Fibroblast of upper back skin (primary cell): Measurements from ENCODE around the gene CCSER1.

Experiments used
- DNase-seq: peaks from one replicate; pipeline ENCODE4 v3.0.0-alpha.2; 2013

The CCSER1 gene

DNA sequence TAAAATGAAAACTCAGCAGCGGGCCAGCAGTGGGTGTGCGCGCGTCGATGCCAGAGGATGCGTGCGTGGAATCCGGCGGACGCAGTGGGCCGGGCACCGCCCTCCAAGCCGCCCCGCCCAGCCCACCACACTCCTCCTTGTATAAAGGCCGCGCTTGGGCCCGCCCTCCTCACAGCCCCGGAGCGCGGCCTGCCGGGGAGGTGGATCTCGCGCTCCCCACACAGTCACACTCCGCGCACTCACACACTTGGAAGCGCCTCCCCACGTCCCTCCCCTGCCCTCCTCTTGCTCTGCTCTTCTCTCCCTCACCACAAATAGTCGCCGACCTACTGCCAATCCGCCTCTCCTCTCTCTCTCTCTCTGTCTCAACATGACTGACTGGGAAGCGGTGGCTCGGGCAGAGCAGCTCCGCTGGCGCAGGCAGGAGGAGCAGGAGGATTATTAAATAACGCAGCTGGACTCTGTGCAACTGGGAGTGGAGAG, at the start of gene CCSER1:
Gene CCSER1 (plus strand): TSS at position 172 of the 483 bp plus-strand sequence.
- peak; percentile 8 for DNase-seq

DNA sequence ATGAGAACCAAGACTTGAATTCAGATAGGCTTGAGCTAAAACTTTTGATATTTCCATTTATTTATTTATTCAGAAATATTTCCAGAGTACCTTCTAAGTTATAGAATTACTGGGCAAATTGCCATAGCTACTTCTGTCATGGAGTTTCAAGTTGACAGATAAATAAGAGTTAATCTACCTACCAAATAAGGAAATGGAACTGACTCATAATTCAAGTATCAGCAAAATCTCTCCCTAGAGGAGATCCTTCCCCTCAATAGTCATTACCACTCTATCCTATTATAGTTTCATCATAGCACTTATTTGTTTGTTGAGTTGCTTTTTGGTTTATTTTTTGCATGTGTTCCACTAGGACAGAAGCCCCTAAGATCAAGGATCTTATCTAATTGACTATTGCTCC, 48.8 kb upstream of the CCSER1 start:
- no peak for DNase-seq

DNA sequence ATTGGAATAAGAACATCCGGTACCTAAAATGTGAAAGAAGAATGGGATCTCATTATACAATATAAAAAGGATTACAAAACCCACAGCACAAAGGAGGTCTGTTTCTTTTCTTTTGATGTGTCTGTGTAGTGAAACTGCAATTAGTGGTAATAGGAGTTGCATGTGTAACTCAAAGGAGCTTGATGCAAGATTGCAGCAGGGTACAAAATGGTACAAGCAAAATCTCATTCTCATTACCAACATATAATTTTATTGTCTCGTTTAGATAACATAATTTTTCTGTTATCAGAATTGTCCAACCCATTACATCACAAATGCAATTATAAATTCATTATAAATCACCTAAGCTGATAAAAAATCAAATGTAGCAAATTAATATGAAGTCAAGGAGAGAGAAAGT, 47.1 kb upstream of the CCSER1 start:
- no peak for DNase-seq

DNA sequence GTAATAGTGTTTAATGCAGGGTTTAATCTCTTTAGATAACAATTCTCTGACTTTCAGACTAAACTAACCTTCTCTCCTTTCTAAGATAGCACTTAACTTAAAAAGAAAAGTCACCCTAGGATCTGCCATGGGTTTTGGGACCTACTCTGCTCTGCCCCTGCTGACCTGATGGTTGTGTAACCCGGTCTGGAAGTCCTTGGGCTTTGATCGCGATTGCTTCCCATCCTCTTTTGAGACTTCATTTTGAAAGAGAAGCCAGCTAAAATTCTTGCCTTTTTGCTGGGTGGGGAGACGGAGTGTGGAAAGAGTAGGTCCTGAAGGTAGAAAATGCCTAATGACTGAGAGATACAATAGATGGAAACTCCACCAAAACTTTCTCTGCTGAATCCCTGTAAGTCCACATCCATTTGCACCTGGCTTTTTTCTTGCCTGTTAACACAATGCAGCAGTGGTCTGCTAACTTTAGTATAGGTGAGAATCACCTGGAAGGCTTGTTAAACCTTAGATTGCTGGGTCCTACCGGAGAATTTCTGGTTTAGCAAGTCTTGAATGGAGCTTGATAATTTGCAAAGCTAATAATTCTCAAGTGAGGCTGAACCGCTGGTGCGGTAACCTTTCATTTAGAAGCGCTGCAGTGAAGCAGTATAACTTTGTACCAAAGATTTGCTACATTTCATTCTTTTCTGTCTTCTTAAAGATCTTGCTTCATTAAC, 45.6 kb upstream of the CCSER1 start:
- DNase-seq, result no peak

DNA sequence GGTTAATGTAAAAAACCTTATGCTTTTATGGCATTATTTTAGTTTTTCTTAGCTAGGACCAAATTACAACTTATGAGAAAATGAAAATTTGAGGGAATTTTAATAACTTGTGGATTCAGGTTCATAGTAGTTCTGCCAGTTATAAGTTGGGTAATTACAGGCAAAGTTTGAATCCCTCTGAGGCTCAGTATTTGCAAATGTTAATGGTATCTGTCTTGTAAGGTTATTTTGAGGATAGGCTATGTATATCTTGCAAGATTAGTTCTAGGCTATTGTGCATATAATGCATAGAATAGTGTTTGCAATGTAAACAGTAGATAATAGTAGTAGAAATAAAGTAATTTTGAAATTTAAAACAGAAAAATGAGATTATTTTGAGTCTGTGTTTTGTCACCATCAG, 44.7 kb upstream of the CCSER1 start:
- no peak for DNase-seq

DNA sequence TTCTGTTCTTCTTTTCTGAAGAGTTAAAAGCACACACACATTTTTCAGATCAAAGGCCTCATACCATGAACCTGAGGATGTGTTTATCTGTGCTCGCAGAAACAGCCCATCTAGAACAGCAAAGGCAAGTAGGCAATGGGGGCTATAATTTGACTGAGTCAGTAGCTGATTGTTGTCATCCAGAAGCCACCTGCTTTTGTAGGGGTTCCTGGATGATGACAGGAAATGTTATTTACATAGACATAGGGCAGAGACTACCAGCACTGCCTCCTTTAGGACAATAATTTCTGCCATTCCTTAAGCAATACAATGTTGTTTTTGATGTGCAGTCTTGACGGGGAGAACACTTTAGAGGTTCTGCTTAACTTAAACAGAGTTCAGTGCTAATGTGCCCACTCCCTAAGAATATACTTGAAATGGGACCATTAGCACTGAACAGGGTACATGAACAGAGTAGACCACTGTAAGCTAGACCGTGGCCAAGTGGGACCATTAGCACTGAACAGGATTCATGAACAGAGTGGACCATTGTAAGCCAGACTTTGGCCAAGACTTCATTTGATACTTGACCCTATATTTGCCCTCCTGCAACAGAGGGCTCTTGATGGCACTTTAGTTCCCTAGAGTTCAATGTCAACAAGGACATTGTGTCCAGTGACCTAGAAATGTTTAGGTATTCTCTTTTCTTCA, 42.8 kb upstream of the CCSER1 start:
- no peak for DNase-seq

DNA sequence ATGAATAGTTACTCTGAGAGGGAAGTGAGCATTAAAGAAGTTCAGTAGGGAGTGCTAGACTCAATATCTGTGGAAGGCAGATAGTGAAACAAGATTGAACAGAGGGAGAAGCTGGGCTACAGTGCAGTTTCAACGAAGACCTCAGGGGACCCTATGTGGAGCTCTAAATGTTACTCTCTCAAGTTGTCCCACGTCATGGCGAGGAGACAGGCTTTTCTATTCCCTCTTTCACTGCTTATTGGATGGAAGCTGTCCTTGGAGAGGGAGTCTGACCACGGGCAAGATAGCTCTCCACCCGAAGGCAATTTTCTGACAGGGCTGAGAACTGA, 42.3 kb upstream of the CCSER1 start:
- DNase-seq, result no peak

DNA sequence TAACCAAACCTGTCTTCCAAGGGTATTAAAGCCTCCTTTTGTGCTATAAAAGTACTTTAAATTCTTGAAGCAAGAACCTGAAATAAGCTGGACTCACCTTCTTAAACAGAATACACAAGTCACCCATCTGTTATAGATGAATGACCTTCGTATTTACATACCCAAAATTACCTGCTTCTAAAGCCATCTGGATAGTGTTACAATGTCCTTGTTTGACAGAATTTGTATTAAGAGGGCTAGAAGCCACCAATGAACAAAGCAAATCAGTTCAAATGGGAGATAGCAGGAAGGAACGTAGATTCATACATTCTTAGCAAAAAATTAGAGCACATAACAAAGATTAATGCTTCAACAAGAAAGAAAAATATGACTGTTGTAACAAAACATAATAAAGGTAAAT, 33.7 kb upstream of the CCSER1 start:
- no peak for DNase-seq

DNA sequence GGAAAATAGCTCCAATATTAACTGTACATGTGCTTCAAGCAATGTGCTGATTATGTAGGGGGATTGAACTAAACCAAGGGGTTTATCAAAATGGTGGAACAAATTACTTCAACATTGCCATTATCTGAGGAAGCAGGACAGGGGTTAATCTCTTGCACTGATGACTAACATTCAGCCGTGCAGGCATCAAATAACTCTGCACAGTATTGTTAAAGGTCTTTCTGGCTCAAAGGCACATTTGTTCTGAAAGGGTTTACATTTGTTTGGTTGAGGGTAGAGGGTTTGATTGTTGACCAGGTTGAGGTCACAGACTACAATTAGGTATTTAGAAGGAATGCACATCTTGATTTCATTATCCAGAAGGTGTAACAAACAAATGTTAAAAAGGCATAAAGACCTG, 32.2 kb upstream of the CCSER1 start:
- no peak for DNase-seq

DNA sequence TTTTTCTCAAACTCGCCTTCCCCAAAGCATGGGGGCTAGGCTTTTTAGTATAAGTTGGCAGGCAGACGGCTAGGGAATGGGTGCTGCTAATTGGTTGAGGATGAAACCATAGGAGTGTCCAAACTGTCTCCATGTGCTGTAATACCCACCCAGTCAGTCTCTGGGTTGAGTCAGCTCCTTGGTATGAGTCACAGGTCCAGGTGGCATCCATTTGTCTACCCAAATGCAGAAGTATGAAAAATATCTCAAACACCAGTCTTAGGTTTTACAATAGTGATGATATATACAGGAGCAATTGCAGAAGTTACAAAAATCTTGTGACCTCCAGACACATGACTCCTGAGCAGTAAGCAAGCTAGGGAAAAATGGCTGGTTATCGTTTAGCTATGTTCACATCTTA, 27.4 kb upstream of the CCSER1 start:
- peak; percentile 1 for DNase-seq

DNA sequence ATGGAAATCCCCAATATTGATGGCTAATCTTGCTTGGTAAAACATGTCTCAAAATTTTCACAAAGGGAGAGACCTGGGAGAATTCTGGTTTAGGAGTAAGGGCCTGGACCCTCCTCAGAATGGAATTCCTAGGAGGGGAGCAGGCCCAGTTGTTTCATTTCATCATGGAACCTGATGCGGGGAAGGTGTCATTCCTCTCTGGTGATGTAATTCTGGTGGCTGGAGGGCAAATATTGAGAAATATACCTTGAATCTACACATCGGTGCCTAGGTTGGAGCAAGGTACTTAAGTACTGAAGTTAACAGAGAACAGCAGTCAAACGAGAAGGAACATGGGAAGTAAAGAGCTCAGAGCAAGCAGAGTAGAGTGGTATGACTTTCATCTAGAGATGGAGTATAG, 23.2 kb upstream of the CCSER1 start:
- DNase-seq, result no peak

DNA sequence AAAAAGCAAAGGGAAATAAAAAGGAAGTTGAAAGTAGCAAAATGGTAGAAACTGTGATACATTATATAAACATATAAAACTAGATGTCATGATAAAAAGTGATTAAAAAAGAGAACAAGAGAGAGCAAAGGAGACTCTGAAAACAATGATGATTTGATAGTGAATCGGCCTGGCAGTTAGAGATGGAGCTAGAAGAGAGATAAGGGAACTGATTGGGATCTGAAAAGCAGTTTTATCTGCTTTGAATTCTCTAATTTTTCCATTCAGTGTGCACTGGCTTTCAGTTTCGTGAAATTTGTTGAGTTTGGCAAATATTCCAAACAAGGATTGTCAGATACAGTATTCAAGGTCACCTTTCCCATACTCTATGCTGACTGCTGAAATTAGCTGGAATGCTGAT, 21.9 kb upstream of the CCSER1 start:
- DNase-seq, result no peak

DNA sequence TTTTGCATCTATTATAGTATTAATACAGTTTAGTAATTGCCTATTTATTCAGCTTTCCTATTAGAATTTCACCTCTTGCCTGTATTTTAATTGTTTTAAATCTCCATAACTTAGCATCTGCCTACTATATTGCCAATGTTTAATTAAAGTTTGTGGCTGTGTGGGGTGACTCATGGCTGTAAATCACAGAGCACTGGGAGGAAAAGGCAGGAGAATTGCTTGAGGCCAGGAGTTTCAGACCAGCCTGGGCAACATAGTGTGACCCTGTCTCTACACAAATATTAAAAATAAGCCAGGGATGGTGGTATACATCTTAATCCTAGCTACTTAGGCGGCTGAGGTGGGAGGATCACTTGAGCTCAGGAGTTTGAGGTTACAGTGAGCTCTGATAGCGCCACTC, 14.5 kb upstream of the CCSER1 start:
- no peak for DNase-seq

DNA sequence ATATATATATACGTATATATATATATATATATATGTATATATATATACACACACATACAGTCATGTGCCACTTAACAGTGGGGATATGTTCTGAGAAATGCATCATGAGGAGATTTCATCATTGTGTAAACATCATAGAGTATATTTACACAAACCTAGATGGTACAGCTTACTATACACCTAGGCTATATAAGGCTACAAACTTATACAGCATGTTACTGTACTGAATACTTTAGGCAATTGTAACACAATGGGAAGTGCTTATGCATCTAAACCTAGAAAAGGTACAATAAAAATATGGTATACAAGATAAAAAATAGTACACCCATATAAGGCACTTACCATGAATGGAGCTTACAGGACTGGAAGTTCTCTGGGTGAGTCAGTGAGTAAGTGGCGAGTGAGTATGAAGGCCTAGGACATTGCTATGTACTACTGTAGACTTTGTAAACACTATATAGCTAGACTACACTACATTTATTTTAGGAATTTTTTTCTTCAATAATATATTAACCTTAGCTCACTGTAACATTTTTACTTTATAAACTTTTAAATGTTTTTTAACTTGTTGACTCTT, 13.2 kb upstream of the CCSER1 start:
- DNase-seq, result no peak

DNA sequence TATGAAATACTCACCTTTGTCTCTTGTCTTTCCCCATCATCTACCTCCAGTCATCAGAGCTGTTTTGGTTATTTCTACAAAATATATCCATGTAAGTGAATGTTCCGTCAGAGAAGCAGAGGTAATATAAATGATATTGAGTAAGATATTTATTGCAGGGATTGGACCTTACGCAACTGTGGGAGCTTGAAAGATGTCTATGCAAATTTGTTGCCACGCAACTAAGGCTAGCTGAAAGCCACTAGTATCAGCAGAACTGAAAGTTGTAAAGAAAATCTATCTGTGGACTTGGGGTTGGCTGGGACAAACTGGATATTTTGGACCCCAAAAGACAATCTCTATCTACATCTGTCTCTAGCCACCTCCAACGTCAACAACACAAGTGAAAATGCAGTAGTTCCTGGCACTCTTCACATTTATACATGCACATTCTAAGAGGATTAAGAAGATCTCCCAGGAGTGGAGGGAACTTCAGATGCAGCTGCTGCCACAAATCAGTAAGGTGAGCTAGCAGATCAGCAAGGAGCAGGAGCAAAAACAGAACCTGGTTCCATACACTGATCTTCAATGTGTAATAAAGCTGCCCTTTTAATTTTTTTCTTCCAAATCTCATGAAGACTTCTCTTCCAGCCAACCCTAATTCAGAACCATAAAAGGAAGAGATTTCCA, 8.5 kb upstream of the CCSER1 start:
- DNase-seq, result no peak

DNA sequence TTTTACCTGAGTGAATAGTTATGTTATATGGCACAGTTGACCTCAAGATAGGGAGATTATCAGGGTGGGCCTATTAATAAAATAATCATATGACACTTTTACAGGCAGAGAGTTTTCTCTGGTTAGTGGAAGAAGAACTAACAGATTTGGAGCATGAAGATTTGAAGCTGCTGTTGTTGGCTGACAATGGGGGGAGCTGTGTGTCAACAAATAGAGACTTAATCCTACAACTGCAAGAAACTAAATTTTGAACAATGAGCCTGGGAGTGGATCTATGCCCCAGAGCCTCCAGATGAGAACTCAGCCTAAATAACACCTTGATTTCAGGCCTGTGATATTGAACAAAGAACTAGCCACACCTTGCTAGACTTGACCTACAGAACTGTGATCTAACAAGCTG, 7.2 kb upstream of the CCSER1 start:
- no peak for DNase-seq

DNA sequence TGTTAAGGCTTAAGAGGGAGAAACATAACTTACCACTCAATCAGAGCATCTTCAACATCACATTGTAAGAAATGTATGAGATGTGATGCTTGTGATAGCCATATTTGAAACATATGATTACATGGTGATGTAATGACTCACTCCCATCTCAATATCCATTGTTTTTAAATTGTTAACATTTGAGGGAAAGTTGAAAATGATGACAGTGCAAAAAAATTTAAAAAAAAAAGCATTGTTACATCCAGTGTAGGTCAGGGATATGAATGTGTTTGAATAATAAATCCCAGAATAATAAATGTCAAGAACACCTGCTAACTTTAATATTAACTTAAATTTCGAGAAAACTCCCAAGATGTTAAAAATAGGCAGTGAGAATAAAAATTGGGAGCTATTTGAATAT, 6.4 kb upstream of the CCSER1 start:
- no peak for DNase-seq

DNA sequence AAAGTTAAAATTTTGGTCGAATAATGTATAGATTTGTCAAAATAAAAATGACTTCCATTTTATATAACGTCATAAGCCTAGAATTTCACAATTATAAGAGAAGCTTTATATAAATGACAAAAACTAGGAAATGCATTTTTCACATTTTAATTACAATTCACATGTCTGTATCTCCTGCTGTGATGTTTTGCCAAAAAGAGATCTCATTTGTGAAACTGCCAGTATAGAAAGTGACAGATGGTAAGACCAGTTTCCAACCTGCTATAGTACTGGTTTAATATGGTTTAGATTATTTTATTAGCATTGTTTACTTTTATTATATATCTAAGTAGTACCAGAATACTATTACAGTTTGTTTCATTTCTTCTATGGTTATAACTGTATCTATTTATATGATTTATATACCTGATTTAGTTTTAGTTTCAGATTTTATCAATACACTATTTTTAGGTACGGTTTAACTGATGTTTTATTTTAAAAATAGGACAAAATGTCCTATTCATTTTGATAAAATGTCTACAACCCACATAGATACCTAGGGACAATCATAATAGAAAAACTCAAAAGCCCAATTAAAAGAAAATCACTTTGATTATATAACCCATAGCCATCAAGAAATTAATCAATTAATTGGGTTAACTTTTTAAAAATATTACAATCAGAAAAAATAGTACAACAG, 5.4 kb upstream of the CCSER1 start:
- no peak for DNase-seq

DNA sequence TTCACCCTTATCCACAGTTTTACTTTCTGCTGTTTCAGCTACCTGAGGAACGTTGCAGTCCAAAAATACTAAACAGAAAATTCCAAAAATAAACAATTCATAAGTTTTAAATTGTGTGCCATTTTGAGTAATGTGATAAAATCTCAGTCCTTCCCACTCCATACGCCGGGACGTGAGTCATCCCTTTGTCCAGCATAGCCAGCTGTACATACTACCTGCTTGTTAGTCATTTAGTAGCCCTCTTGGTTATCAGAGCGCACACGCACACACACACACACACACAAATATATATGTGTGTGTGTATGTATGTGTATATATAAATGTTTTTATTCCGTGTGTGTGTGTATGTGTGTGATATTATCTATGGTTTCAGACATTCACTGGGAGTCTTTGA, 4.8 kb upstream of the CCSER1 start:
- DNase-seq, result no peak

DNA sequence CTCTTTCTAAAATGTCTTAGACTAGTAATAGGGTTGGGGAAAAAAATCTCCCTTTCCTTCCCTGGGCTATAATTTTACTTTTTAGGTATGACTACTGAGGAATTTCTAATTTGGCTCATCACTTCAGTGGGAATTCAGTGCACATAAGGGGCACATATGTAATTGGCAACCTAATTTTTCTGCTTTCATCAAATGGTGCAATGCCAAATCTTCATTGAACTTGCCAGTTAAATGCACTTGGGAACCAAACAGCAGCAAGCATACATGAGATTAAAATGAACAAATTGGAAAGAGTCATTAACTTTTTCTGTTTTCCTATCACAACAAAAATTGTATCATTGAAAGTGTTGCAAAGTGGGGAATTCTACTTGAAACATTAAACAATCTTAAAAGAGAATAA, 2.9 kb upstream of the CCSER1 start:
- DNase-seq, result no peak

DNA sequence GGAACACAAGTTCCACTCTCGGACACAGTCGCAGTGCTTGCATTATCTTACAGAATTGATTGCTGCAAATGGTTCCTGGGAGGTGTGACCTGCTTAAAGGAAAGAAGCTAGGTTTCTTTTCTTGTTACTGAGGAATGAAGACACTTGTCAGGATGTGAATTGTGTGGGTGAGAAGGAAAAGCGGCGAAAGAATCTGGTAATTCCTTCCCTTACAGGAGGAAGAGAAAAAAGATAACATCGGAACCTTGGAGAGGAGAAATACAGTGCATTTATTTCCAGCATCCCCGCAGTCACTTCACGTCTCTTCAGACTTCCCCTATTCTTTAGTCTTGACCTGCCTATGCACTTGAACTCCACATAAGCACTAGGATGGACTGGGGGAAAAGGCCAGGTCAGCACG, 389 bp upstream of the CCSER1 start:
- DNase-seq, result no peak

DNA sequence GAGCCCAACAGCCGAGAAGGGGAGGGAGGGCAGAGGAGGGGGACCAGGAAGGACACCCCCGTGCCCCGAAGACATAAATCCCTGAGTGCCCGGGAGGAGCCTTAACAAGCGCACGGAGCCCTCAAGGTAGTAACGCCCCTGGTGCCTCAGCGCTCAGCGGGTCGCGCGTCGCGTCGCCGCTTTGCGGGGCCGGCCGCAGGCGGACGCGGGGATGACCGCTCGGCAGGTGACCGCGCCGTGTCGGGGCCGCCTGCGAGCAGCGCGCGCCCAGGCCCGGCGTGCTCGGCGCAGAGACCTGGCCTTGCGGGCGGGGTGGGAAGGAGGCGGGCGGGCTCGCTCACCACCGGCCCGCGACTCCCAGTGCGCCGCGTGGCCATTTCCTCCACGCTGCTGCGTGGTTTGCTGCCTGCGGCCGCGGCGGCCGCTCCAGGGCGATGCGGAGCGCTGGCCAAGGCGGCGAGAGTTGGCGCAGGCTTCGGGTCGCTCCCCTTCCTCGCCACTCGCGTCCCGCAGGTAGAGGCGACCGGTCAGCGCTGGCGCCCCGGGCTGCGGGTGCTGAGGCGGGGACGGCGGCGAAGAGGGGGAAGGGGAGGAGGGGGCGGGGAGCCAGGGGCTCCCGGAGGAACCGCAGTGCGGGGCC, 632 bp downstream of the CCSER1 start:
- no peak for DNase-seq

DNA sequence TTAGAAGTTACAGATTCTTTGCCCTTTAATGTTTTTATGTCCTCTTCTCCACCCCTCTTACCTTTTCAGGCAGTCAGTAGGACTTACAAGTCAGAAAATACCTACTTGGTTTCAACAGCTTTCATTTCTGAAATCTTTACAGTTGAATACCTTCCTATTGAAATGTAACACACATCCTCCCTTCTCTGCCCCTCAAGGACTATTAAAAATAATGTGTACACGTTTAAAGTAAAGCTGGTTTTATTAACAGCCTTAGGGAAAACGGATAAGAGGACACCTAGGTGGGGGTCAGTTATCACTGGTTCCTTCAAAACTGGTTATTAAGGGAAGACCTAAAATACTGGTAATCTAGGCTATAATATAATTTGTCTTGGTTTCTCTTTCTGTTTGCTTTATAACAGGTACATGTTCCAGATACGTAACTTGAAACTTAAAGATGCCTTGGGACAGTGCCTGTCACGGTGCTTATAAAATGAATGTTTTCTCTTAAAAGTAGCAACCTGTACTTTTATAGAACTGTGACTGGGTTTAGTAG, 1.8 kb downstream of the CCSER1 start:
- no peak for DNase-seq
